ENCODE data around the gene HMGN4.

DNA sequence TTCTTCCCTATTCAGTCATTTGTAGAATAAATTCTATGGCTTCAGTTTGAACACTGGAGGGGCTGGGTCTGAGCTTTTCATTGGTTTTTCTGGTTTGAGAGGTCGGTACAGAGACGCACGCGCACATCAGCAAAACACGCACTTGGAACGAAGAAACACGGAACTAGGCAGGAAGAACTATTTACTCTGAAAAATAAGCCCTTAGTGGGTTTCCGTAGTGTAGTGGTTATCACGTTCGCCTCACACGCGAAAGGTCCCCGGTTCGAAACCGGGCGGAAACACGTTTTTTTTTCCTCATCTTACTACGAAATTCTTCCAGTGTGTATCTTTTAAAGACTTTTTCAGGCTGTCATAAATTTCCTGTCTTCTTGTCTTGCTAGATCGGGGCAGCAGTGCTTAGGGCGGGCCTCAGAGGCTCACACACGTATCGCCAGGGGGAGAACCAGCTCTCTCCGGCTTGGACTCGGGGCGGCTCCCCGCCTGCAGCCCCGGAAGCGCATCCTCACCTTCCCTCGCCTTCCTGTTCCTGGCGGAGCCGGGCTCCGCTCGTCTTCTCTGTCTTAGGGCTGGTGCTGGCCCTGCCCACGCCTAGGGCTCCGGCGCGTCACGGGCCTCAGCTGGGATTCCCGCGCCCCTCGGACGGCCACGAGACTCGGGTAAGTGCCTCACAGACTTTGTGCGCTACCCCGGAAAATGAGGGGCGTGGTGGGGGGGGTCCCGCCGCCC, at the start of gene HMGN4:
- TF ChIP-seq SUZ12 (IDR thresholded peaks at IDR 0.05): no peak
- TF ChIP-seq, protein P1, sequence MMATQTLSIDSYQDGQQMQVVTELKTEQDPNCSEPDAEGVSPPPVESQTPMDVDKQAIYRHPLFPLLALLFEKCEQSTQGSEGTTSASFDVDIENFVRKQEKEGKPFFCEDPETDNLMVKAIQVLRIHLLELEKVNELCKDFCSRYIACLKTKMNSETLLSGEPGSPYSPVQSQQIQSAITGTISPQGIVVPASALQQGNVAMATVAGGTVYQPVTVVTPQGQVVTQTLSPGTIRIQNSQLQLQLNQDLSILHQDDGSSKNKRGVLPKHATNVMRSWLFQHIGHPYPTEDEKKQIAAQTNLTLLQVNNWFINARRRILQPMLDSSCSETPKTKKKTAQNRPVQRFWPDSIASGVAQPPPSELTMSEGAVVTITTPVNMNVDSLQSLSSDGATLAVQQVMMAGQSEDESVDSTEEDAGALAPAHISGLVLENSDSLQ (IDR thresholded peaks at IDR 0.05): no peak
- TF ChIP-seq BHLHE40 (IDR thresholded peaks at IDR 0.05; ENCODE audit: borderline replicate concordance): no peak
- TF ChIP-seq FOXM1 (IDR thresholded peaks at IDR 0.05; ENCODE audit: borderline replicate concordance): no peak
- peak; percentile 63 for TF ChIP-seq ELF4 (IDR thresholded peaks at IDR 0.05)
